Measurements from ENCODE around the gene CMPK1.

Gene CMPK1

GRCh38 chr1:47396671-47397196 is 63.1 kb downstream of the CMPK1 start:
- DNase-seq (ENCODE audit: low read depth), result no peak
- H3K4me3 ChIP-seq (replicated peaks; ENCODE audit: low read depth, low read length), result no peak overlapping the region

DNA sequence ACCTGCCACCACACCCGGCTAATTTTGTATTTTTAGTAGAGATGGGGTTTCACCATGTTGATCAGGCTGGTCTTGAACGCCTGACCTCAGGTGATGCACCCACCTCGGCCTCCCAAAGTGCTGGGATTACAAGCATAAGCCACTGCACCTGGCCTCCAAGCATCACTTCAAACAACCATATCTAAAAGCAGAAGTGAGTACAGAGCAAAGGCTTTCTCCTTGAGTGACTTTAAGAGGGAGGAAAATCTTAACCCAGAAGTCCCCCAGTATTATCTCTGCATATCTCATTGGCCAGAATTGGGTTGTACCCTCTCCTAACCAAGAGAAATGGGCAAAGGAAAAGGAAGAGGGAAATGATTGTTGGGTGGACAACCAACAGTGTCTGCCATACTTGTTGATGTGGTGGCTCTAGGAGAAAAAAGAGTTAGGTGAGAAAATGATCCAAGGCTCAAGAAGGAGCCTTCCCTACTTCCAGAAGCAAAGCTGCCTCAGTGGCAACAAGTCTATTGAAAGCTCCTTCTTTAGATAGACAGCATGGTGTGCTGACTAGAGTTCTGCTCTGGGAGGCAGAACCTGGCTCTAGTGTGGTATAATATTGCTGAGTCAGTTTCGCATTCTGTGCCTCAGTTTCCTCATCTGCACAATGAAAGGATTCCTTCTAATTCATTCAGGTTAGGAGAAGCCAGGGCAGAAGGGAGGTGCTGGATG is 65.7 kb downstream of the CMPK1 start:
- no peak for DNase-seq (ENCODE audit: low read depth)
- TF ChIP-seq, protein P1, sequence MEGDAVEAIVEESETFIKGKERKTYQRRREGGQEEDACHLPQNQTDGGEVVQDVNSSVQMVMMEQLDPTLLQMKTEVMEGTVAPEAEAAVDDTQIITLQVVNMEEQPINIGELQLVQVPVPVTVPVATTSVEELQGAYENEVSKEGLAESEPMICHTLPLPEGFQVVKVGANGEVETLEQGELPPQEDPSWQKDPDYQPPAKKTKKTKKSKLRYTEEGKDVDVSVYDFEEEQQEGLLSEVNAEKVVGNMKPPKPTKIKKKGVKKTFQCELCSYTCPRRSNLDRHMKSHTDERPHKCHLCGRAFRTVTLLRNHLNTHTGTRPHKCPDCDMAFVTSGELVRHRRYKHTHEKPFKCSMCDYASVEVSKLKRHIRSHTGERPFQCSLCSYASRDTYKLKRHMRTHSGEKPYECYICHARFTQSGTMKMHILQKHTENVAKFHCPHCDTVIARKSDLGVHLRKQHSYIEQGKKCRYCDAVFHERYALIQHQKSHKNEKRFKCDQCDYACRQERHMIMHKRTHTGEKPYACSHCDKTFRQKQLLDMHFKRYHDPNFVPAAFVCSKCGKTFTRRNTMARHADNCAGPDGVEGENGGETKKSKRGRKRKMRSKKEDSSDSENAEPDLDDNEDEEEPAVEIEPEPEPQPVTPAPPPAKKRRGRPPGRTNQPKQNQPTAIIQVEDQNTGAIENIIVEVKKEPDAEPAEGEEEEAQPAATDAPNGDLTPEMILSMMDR (IDR thresholded peaks at IDR 0.05; ENCODE audit: low read length, missing control alignments), result no peak
- H3K4me3 ChIP-seq (replicated peaks; ENCODE audit: low read depth, low read length), result no peak overlapping the region

More at GRCh38 chr1:47396671-47397196, 63.1 kb downstream of the CMPK1 start:
- TF ChIP-seq, protein P1 (IDR thresholded peaks at IDR 0.05; ENCODE audit: low read length, missing control alignments), result no peak

GRCh38 chr1:47399846-47400155 is 66.2 kb downstream of the CMPK1 start:
- H3K4me3 ChIP-seq (replicated peaks; ENCODE audit: low read depth, low read length), result no peak overlapping the region
- TF ChIP-seq, protein P1 (IDR thresholded peaks at IDR 0.05; ENCODE audit: low read length, missing control alignments), result no peak
- DNase-seq (ENCODE audit: low read depth), result no peak

DNA sequence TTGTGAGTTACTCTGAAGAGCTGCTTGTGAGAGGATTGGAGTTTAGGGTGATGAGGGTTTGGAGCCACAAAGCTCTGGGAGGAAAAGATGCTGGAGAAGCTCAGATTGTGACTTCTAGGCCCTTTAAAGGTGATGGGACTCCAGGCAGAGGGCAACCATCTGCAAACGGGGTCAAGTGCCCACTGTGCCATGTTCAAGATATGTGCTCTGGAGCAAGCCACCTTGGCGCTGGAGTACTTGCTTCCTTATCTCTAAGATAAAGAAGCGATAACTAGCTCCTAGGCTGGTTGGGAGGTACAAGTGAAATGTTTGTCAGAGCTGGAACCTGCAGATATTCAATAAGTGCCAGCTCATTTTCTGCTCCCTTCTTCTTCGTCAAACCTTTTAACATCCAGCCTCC is 68.2 kb downstream of the CMPK1 start:
- TF ChIP-seq, protein P1 (IDR thresholded peaks at IDR 0.05; ENCODE audit: low read length, missing control alignments), result no peak
- no peak overlapping the region for H3K4me3 ChIP-seq (replicated peaks; ENCODE audit: low read depth, low read length)
- no peak for DNase-seq (ENCODE audit: low read depth)

- no peak overlapping the region for H3K4me3 ChIP-seq (replicated peaks; ENCODE audit: low read depth, low read length)
- TF ChIP-seq, protein P1 (IDR thresholded peaks at IDR 0.05; ENCODE audit: low read length, missing control alignments), result no peak
- DNase-seq (ENCODE audit: low read depth), result no peak
Measured at GRCh38 chr1:47402591-47402990, 69.0 kb downstream of the CMPK1 start.

- TF ChIP-seq, protein P1 (IDR thresholded peaks at IDR 0.05; ENCODE audit: low read length, missing control alignments), result no peak
- no peak overlapping the region for H3K4me3 ChIP-seq (replicated peaks; ENCODE audit: low read depth, low read length)
- DNase-seq (ENCODE audit: low read depth), result no peak
Measured at GRCh38 chr1:47403321-47403910, 69.8 kb downstream of the CMPK1 start.

All from fibroblast of pulmonary artery (primary cell).